Neural progenitor cell (in vitro differentiated cells): ENCODE results near the gene TMEM126B. TPM values are rescaled to one million over a fixed set of nuclear protein-coding genes. Genes with fewer than 3 reads are reported as not detected.
"Not testable (repeated sequence)": the region's sequence is repeated elsewhere in the genome, so short reads cannot be mapped to it uniquely, and the experiment has no call there.

Experiments used
- DNase-seq: peaks from one replicate; pipeline ENCODE4 v3.0.0-alpha.2; 2016; ENCODE audit warnings: low spot score
- H2AFZ ChIP-seq: fragments of 200-600 bp; sonication (generic); replicated peaks from 2 replicates; pipeline ENCODE4 v1.6.1; 2016; ENCODE audit warnings: antibody characterized with exemption
- H3F3A ChIP-seq: fragments of 200-600 bp; sonication (generic); 2 replicates; pipeline ENCODE4 v1.6.1; 2016; ENCODE audit warnings: antibody characterized with exemption, low read depth
- H3K27ac ChIP-seq: fragments of 200-600 bp; sonication (generic); 2 replicates; pipeline ENCODE4 v1.5.1; 2016; ENCODE audit warnings: mild to moderate bottlenecking
- H3K27me3 ChIP-seq: fragments of 200-600 bp; sonication (generic); 2 replicates; pipeline ENCODE4 v1.6.1; 2016; ENCODE audit warnings: mild to moderate bottlenecking, moderate library complexity
- H3K36me3 ChIP-seq: fragments of 200-600 bp; sonication (generic); 2 replicates; pipeline ENCODE4 v1.5.1; 2016
- H3K4me1 ChIP-seq: fragments of 200-600 bp; sonication (generic); 2 replicates; pipeline ENCODE4 v1.6.1; 2016; ENCODE audit warnings: mixed run types
- H3K4me2 ChIP-seq: fragments of 200-600 bp; sonication (generic); 2 replicates; pipeline ENCODE4 v1.6.1; 2016
- H3K4me3 ChIP-seq: fragments of 200-600 bp; sonication (generic); 2 replicates; pipeline ENCODE4 v1.5.1; 2016
- H3K79me2 ChIP-seq: fragments of 200-600 bp; sonication (generic); 2 replicates; pipeline ENCODE4 v1.6.1; 2016; ENCODE audit warnings: low read depth
- H3K9ac ChIP-seq: fragments of 200-600 bp; sonication (generic); 2 replicates; pipeline ENCODE4 v1.6.1; 2016
- H3K9me3 ChIP-seq: fragments of 200-600 bp; sonication (generic); 2 replicates; pipeline ENCODE4 v1.5.1; 2016; ENCODE audit warnings: low read depth
- H4K20me1 ChIP-seq: fragments of 200-600 bp; sonication (generic); 2 replicates; pipeline ENCODE4 v1.6.1; 2016; ENCODE audit warnings: low read depth
- H3K27ac Mint-ChIP-seq: 3 replicates; pipeline ENCODE4 v1.8.0; 2021; ENCODE audit warnings: mixed read lengths
- H3K27me3 Mint-ChIP-seq: 2 replicates; pipeline ENCODE4 v1.8.0; 2022; ENCODE audit warnings: low read depth, mild to moderate bottlenecking, inconsistent platforms, moderate library complexity, mixed read lengths; ENCODE audit not compliant: insufficient read depth
- H3K36me3 Mint-ChIP-seq: 3 replicates; pipeline ENCODE4 v1.8.0; 2021; ENCODE audit warnings: mixed read lengths
- H3K4me1 Mint-ChIP-seq: 3 replicates; pipeline ENCODE4 v1.8.0; 2021; ENCODE audit warnings: mixed read lengths
- H3K4me3 Mint-ChIP-seq: 3 replicates; pipeline ENCODE4 v1.8.0; 2021; ENCODE audit warnings: mild to moderate bottlenecking, moderate library complexity, mixed read lengths
- H3K9me3 Mint-ChIP-seq: 3 replicates; pipeline ENCODE4 v1.8.0; 2020; ENCODE audit warnings: mixed read lengths
- CTCF ChIP-seq: fragments of 200-600 bp; sonication (generic); IDR thresholded peaks from 2 replicates; pipeline ENCODE4 v1.5.1; 2017; ENCODE audit warnings: antibody characterized with exemption, mild to moderate bottlenecking
- EZH2 ChIP-seq: fragments of 200-600 bp; sonication (generic); IDR thresholded peaks from 2 replicates; pipeline ENCODE4 v1.6.1; 2017; ENCODE audit warnings: antibody characterized with exemption, mild to moderate bottlenecking, moderate library complexity
- EZH2phosphoT487 ChIP-seq: fragments of 200-600 bp; sonication (generic); IDR thresholded peaks from 2 replicates; pipeline ENCODE4 v1.6.1; 2017; ENCODE audit warnings: antibody characterized with exemption
- total RNA-seq: library from RNA; depleted of rRNA; stranded (reverse); fragments of >200 nt; gene quantifications from 2 replicates; pipeline ENCODE4 v1.2.3, GENCODE V29; 2015; ENCODE audit warnings: low replicate concordance

TMEM126B gene
- total RNA-seq, 1 donor from 2014 or later = 110 TPM

DNA sequence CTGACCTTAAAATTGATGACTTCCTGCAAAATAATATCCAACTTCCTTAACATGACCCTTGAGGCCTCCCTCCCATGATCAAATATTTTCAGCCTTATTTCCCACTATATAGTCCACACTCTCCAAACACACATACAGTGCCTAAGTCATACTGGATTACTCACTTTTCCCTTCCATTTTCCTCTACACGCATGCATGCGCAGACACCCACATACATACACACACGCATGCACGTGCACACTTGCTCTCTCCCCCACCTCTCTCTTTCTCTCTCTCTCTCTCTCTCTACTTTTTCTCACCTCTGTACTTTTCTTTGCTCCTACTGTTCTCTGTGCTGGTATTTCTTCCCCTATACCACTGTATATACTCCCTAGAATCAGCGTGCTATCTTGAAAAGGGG lies 29.3 kb upstream of the TMEM126B start:
- H3K36me3 ChIP-seq = no peaks in the 10 kb centered on the region
- H2AFZ ChIP-seq = no peak overlapping the region
- H3K4me3 ChIP-seq = no peak overlapping the region
- no peak overlapping the region for H3K4me2 ChIP-seq
- TF ChIP-seq EZH2 (no peak), EZH2phosphoT487 (no peak), CTCF (no peak)
- no peaks in the 10 kb centered on the region for H3K9me3 ChIP-seq
- H4K20me1 ChIP-seq = no peaks in the 10 kb centered on the region
- H3F3A ChIP-seq = peaks cover 10% of the 10 kb centered on the region
- no peaks in the 10 kb centered on the region for H3K27me3 Mint-ChIP-seq
- H3K4me1 ChIP-seq = no peaks in the 10 kb centered on the region
- no peaks in the 10 kb centered on the region for H3K36me3 Mint-ChIP-seq
- H3K27ac Mint-ChIP-seq = no peak overlapping the region
- no peak for DNase-seq
- no peaks in the 10 kb centered on the region for H3K4me1 Mint-ChIP-seq
- H3K4me3 Mint-ChIP-seq = no peak overlapping the region
- H3K9ac ChIP-seq = no peak overlapping the region
- H3K9me3 Mint-ChIP-seq = no peaks in the 10 kb centered on the region
- H3K79me2 ChIP-seq = no peaks in the 10 kb centered on the region
- no peak overlapping the region for H3K27ac ChIP-seq
- H3K27me3 ChIP-seq = no peaks in the 10 kb centered on the region

DNA sequence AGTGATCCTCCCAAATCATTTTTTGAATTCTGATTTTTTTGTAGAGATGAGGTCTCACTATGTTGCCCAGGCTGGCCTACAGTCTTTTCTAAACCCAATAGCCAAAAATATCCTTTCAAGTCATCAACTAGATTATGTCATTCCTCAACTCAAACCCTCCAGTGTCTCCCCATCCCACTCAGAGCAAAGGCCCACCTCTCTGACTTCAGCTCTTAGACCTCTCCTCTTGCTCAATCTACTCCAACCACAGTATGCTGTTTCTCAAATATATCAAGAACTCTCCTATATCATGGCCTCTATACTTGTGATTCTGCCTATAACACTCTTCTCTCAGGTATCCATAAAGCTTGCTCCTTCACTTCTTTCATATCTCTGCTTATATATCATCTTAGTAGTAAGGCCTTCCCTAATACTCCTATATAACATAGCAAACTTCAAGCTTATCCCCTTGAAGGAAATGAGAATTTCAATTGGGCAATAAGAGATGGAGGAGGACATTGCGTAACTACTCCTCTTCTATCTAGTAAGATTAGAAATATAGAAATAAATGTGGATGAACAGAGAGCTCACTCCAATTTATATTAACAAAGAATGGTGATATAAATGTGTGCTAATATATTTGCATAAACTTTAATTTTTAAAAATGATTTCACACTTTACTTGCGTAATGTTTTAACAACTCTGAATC lies 25.7 kb upstream of the TMEM126B start:
- no peaks in the 10 kb centered on the region for H3K9me3 Mint-ChIP-seq

DNA sequence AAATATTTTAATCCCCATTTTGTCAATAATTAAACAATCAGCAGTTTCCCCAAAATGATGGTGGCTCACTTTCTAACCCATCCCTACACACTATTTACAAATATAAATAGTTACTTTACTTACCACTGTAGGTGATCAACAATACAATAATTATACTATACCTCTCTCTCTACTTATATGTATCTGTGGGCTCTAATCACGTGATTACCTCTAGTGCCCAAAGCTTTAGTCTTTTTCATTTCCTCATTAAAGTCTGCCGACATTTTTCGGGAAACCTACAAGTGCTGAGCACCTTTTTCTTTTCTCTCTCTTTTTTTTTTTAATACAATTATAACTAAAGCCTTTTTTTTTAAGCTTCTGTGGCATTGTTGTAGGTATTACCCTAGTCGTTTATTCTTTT lies 25.2 kb upstream of the TMEM126B start:
- Histone ChIP-seq H3K27ac (no peak overlapping the region), H3K4me2 (no peak overlapping the region), H2AFZ (no peak overlapping the region), H3K4me3 (no peak overlapping the region), H3K9me3 (no peaks in the 10 kb centered on the region), H3K36me3 (no peaks in the 10 kb centered on the region), H3K9ac (no peak overlapping the region), H3K79me2 (no peaks in the 10 kb centered on the region), H3K27me3 (no peaks in the 10 kb centered on the region), H4K20me1 (no peaks in the 10 kb centered on the region), H3K4me1 (no peaks in the 10 kb centered on the region), H3F3A (peaks cover 3% of the 10 kb centered on the region)
- H3K4me1 Mint-ChIP-seq = no peaks in the 10 kb centered on the region
- DNase-seq = no peak
- no peak overlapping the region for H3K27ac Mint-ChIP-seq
- H3K36me3 Mint-ChIP-seq = no peaks in the 10 kb centered on the region
- TF ChIP-seq EZH2 (no peak), EZH2phosphoT487 (no peak), CTCF (no peak)
- peaks cover 2% of the 10 kb centered on the region for H3K27me3 Mint-ChIP-seq
- no peak overlapping the region for H3K4me3 Mint-ChIP-seq
- no peaks in the 10 kb centered on the region for H3K9me3 Mint-ChIP-seq

More for the DNA sequence above, 25.7 kb upstream of the TMEM126B start:
- DNase-seq = no peak
- H3K79me2 ChIP-seq = no peaks in the 10 kb centered on the region
- no peak overlapping the region for H3K4me3 Mint-ChIP-seq
- H3K9ac ChIP-seq = no peak overlapping the region
- H3K4me3 ChIP-seq = no peak overlapping the region
- H3K9me3 ChIP-seq = no peaks in the 10 kb centered on the region
- no peak overlapping the region for H3K4me2 ChIP-seq
- H3K27ac Mint-ChIP-seq = no peak overlapping the region
- TF ChIP-seq EZH2phosphoT487 = no peak
- TF ChIP-seq CTCF = no peak
- TF ChIP-seq EZH2 = no peak
- H3K27ac ChIP-seq = no peak overlapping the region
- no peaks in the 10 kb centered on the region for H3K27me3 ChIP-seq
- no peak overlapping the region for H2AFZ ChIP-seq
- H3K4me1 ChIP-seq = no peaks in the 10 kb centered on the region
- peaks cover 2% of the 10 kb centered on the region for H3K27me3 Mint-ChIP-seq
- H3K36me3 Mint-ChIP-seq = no peaks in the 10 kb centered on the region
- no peaks in the 10 kb centered on the region for H4K20me1 ChIP-seq
- peaks cover 7% of the 10 kb centered on the region for H3F3A ChIP-seq
- H3K36me3 ChIP-seq = no peaks in the 10 kb centered on the region
- H3K4me1 Mint-ChIP-seq = no peaks in the 10 kb centered on the region

- not testable (repeated sequence) for H3F3A ChIP-seq, H2AFZ ChIP-seq, H3K79me2 ChIP-seq, H3K4me3 ChIP-seq, H3K4me1 Mint-ChIP-seq, H4K20me1 ChIP-seq, H3K9ac ChIP-seq, H3K9me3 ChIP-seq, H3K4me2 ChIP-seq, H3K36me3 ChIP-seq, H3K27ac Mint-ChIP-seq, H3K27ac ChIP-seq, H3K4me1 ChIP-seq, H3K27me3 Mint-ChIP-seq, H3K9me3 Mint-ChIP-seq, H3K4me3 Mint-ChIP-seq, H3K27me3 ChIP-seq, H3K36me3 Mint-ChIP-seq, DNase-seq
Measured at GRCh38 chr11:85606237-85606636, 22.2 kb upstream of the TMEM126B start.

DNA sequence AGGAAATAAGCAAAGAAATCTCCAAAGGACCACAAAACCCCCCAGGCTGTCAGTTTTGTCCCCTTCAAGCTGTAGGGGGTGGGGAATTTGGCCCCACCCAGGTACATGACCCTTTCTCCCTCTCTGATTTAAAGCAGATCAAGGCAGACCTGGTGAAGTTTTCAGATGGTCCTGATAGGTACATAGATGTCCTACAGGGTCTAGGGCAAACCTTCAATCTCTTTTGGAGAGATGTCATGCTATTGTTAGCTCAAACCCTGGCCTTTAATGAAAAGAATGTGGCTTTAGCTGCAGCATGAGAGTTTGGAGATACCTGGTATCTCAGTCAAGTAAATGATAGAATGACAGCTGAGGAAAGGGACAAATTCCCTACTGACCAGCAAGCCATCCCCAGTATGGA lies 19.8 kb upstream of the TMEM126B start:
- not testable (repeated sequence) for DNase-seq, H3F3A ChIP-seq, H3K36me3 ChIP-seq, H3K9ac ChIP-seq, H3K4me3 ChIP-seq, H3K9me3 Mint-ChIP-seq, H3K27me3 ChIP-seq, H3K36me3 Mint-ChIP-seq, H3K27ac Mint-ChIP-seq, H3K4me1 ChIP-seq, H2AFZ ChIP-seq, H3K4me1 Mint-ChIP-seq, H3K9me3 ChIP-seq, H4K20me1 ChIP-seq, H3K27ac ChIP-seq, H3K4me2 ChIP-seq, H3K79me2 ChIP-seq, H3K27me3 Mint-ChIP-seq, H3K4me3 Mint-ChIP-seq

GRCh38 chr11:85609286-85609685 lies 19.1 kb upstream of the TMEM126B start:
- not testable (repeated sequence) for H3K4me1 Mint-ChIP-seq, H3K27ac ChIP-seq, H3K4me1 ChIP-seq, H3K36me3 ChIP-seq, H3K4me2 ChIP-seq, H4K20me1 ChIP-seq, H3K27me3 ChIP-seq, H3K4me3 ChIP-seq, DNase-seq, H3K9me3 Mint-ChIP-seq, H3K79me2 ChIP-seq, H3K27me3 Mint-ChIP-seq, H3K27ac Mint-ChIP-seq, H3K9me3 ChIP-seq, H3K4me3 Mint-ChIP-seq, H2AFZ ChIP-seq, H3F3A ChIP-seq, H3K9ac ChIP-seq, H3K36me3 Mint-ChIP-seq
